WERI-Rb-1 (cell line): ENCODE measurements around the gene FNDC3B.
"Not testable (repeated sequence)": the region's sequence is repeated elsewhere in the genome, so short reads cannot be mapped to it uniquely, and the experiment has no call there.

ENCODE experiments used
- DNase-seq: peaks from one replicate; pipeline ENCODE4 v3.0.0-alpha.2; 2020
- H3K27ac ChIP-seq: fragments of 250-450 bp; sonication (Bioruptor Pico); 2 replicates; pipeline ENCODE4 v1.5.1; 2020; ENCODE audit warnings: mild to moderate bottlenecking, moderate library complexity
- H3K27me3 ChIP-seq: fragments of 250-450 bp; sonication (Bioruptor Pico); 2 replicates; pipeline ENCODE4 v1.5.1; 2021; ENCODE audit warnings: mild to moderate bottlenecking, low read depth, moderate library complexity; ENCODE audit not compliant: insufficient read depth, severe bottlenecking
- H3K36me3 ChIP-seq: fragments of 250-450 bp; sonication (Bioruptor Pico); 2 replicates; pipeline ENCODE4 v1.5.1; 2020; ENCODE audit warnings: mild to moderate bottlenecking, moderate library complexity
- H3K4me3 ChIP-seq: 2 replicates; pipeline ENCODE4 v1.5.1; 2011; ENCODE audit warnings: low read depth, mild to moderate bottlenecking, control low read depth, low read length
- H3K9me3 ChIP-seq: fragments of 250-450 bp; sonication (Bioruptor Pico); 2 replicates; pipeline ENCODE4 v1.5.1; 2021; ENCODE audit warnings: mild to moderate bottlenecking, moderate library complexity; ENCODE audit not compliant: severe bottlenecking
- TF ChIP-seq, protein P1 (sequence below): IDR thresholded peaks from 2 replicates; pipeline ENCODE4 v1.5.1; 2011; ENCODE audit warnings: low read depth, mild to moderate bottlenecking, control low read depth, inconsistent platforms, low read length

The FNDC3B gene

DNA sequence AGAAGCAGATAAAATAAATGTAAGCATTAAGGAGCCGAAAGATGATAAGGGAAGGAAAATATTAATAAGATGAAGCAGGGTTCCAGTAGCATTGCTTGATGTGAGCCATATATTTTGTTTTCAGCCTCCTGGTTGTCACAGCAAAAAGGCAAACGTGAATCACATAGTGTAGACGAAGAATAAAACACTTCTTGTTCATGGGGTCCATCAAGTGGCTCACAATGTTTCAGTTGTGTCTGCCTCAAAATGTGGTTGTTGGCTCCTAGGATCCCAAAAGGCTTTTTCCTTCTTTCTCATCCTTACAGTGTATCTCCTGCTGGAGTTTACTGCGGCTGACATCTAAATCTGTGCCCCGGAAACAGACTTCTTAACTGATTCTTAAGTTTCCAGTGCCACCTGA, 213.8 kb downstream of the FNDC3B start:
- no peaks in the 10 kb centered on the region for H3K9me3 ChIP-seq
- peaks cover 3% of the 10 kb centered on the region; the same call in 1 of the 2 replicates for H3K36me3 ChIP-seq
- H3K27ac ChIP-seq = no peak overlapping the region
- TF ChIP-seq, protein P1, sequence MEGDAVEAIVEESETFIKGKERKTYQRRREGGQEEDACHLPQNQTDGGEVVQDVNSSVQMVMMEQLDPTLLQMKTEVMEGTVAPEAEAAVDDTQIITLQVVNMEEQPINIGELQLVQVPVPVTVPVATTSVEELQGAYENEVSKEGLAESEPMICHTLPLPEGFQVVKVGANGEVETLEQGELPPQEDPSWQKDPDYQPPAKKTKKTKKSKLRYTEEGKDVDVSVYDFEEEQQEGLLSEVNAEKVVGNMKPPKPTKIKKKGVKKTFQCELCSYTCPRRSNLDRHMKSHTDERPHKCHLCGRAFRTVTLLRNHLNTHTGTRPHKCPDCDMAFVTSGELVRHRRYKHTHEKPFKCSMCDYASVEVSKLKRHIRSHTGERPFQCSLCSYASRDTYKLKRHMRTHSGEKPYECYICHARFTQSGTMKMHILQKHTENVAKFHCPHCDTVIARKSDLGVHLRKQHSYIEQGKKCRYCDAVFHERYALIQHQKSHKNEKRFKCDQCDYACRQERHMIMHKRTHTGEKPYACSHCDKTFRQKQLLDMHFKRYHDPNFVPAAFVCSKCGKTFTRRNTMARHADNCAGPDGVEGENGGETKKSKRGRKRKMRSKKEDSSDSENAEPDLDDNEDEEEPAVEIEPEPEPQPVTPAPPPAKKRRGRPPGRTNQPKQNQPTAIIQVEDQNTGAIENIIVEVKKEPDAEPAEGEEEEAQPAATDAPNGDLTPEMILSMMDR = no peak
- H3K27me3 ChIP-seq = no peaks in the 10 kb centered on the region
- DNase-seq = no peak
- no peak overlapping the region for H3K4me3 ChIP-seq

DNA sequence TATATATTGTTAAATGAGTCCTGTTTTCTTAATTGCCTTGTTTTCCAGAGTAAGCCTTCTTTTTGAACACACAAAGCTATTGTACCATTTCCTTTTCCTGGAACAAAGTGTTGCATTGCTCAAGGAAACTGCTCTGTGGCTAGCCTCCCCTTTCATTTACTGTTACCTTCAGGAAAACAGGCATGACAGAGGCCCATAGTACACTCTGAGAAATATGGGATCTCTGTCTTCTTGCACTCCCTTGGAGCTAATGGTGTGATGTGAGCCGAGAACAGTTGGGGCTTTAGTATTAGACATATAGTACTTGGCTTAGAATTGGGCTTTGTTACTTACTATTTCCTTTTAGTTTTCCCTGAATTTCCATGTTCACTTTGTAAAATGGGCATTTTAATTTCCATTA, 215.2 kb downstream of the FNDC3B start:
- Histone ChIP-seq H3K36me3 (peaks cover 3% of the 10 kb centered on the region; the same call in 1 of the 2 replicates), H3K27ac (no peak overlapping the region)
- TF ChIP-seq, protein P1 = no peak

DNA sequence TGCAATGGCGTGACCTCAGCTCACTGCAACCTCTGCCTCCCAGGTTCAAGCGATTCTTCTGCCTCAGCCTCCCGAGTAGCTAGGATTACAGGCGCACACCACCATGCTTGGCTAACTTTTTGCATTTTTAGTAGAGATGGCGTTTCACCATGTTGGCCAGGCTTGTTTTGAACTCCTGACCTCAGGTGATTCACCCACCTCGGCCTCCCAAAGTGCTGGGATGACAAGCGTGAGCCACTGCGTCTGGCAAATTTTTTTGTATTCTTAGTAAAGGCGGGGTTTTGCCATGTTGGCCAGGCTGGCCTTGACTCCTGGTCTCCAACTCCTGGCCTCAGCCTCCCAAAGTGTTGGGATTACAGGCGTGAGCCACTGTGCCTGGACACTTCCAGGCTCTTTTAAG, 215.9 kb downstream of the FNDC3B start:
- H3K9me3 ChIP-seq, H3K27ac ChIP-seq, DNase-seq, H3K36me3 ChIP-seq, H3K4me3 ChIP-seq, H3K27me3 ChIP-seq: not testable (repeated sequence)

More for the DNA sequence above, 215.2 kb downstream of the FNDC3B start:
- H3K9me3 ChIP-seq = no peaks in the 10 kb centered on the region
- no peak for DNase-seq
- no peak overlapping the region for H3K4me3 ChIP-seq
- H3K27me3 ChIP-seq = no peaks in the 10 kb centered on the region

DNA sequence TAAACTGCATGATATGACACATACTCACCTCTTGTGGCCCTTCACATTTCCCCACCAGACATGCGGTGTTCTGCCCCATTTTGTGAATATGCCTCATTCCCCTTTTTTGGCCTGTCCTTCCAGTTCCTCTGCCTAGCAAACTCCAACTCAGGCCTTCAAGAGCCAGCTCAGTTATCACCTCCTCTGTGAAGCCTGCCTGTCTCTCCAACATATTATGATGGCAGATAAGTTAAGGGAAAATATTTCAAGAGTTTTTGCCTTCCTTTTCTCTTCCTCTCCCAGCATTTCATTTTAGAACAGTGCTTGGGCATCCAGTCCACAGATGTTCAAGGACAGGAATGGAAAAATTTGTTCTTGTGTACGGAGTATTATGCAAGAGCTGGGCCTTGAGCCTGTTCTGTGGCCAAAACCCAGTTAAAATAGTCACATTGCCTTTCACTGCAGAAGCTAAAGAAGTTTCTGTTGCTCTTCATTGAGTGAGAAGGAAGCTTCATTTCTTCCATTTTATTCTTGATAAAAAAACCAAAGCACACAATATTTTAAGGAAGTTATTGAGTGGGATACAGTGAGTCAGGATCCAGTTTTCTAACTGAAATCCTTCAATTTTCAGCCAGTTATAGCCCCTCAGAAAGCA, 216.8 kb downstream of the FNDC3B start:
- DNase-seq = no peak
- TF ChIP-seq, protein P1 = no peak

DNA sequence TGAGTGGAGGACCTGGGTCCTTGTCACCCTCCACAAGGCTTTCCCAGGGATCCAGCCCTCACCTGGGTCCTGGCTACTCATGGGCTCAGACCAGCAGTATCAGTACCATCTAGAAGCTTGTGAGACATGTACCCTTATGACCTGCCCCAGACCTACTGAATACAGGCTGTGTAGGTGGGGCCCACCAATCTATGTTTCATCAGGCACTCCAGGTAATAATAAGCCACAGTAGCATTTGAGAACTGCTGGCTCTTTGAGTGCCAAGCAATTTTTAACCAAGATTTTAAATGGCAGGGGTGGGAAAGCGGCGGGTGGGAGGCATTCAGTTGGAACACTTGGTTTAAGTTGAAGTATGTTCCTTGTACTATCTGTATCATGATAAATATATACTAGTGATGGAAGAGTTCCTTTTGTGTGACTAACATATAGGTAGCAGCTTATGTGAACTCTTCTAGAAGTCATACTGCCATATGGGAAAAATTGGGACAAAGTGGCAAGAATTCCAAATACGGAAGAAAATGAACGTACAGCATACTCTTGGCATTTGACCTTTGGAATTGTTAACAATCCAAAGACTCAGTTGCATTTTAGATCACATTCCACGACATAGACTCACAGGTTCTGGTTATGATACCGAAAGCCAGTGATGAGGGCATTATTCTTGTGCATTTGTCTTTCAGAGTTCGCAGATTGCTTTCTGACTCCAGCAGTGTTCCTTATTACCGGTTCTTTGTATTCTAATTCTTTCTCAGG, 218.4 kb downstream of the FNDC3B start:
- Histone ChIP-seq H3K9me3 (no peaks in the 10 kb centered on the region), H3K36me3 (no peaks in the 10 kb centered on the region; the same call in 1 of the 2 replicates), H3K27ac (no peak overlapping the region), H3K4me3 (no peak overlapping the region), H3K27me3 (no peaks in the 10 kb centered on the region)
- TF ChIP-seq, protein P1 = no peak
- DNase-seq = no peak

More for the DNA sequence above, 216.8 kb downstream of the FNDC3B start:
- Histone ChIP-seq H3K4me3 (no peak overlapping the region), H3K27me3 (no peaks in the 10 kb centered on the region), H3K27ac (no peak overlapping the region), H3K36me3 (peaks cover 3% of the 10 kb centered on the region; the same call in 1 of the 2 replicates), H3K9me3 (no peaks in the 10 kb centered on the region)

DNA sequence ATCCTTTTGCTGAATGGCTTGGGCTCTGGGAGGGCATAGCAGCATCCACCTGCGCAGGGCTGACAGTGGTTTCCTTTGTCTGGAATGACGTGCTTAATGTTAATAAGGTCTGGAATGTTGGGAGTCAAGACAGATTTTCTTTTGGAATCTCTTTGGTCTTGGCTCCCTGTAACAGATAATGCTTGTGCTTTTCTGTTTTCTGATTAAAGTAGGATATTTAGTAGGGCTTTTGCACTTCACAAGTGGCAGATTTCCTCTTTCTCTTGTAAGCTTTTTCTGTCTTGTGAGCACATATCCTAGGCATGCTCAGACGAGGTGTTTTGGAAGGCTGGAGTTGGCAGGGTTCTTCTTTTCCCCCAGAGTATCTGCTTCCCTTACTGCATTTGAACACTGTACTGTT, 219.2 kb downstream of the FNDC3B start:
- Histone ChIP-seq H3K27ac (no peak overlapping the region), H3K27me3 (no peaks in the 10 kb centered on the region), H3K36me3 (no peaks in the 10 kb centered on the region; the same call in 1 of the 2 replicates), H3K9me3 (no peaks in the 10 kb centered on the region), H3K4me3 (no peak overlapping the region)
- DNase-seq = no peak
- TF ChIP-seq, protein P1 = no peak
